SK-N-SH (cell line): ENCODE data around the gene PRKN. TPM values are rescaled to one million over a fixed set of nuclear protein-coding genes. Genes with fewer than 3 reads are reported as not detected.

Experiments used
- CTCF ChIA-PET: fragments of 300-600, 350-600 bp; formaldehyde crosslinking; extraction: SDS; loops from one replicate; lab custom pipeline; 2021; lab: Yijun Ruan, JAX
- POLR2A ChIA-PET: fragments of 350-600 bp; sonication (Branson Sonifier 250); formaldehyde crosslinking; extraction: SDS; loops from one replicate; lab custom pipeline; 2020; ENCODE audit warnings: antibody characterized with exemption, inconsistent platforms; lab: Yijun Ruan, JAX
- DNase-seq: peaks from one replicate; pipeline ENCODE4 v3.0.0; 2012
- H2AFZ ChIP-seq: fragments of 200-600 bp; sonication (generic); 2 replicates; pipeline ENCODE4 v1.8.1; 2016; ENCODE audit warnings: antibody characterized with exemption, mild to moderate bottlenecking, low read depth
- H3F3A ChIP-seq: fragments of 200-600 bp; sonication (generic); replicated peaks from 2 replicates; pipeline ENCODE3; 2016; ENCODE audit warnings: antibody characterized with exemption, mild to moderate bottlenecking; ENCODE audit not compliant: insufficient read depth
- H3K27ac ChIP-seq, 2 experiments: fragments of 200-500 bp in 1 of 2; fragments of 200-600 bp in 1 of 2; sonication (Bioruptor generic) in 1 of 2; sonication (generic), shearing (Covaris generic) in 1 of 2; 2 replicates each; pipeline versions ENCODE4 v1.5.1 to v1.6.1; 2014 to 2016; ENCODE audit warnings: low read depth in 2 of 2, inconsistent platforms in 1 of 2, low read length in 1 of 2, mild to moderate bottlenecking in 1 of 2, mixed read lengths in 1 of 2
- H3K27me3 ChIP-seq: fragments of 200-600 bp; sonication (generic), shearing (Covaris generic); 2 replicates; pipeline ENCODE4 v1.6.1; 2016; ENCODE audit warnings: mixed run types; ENCODE audit not compliant: insufficient read depth
- H3K36me3 ChIP-seq, 2 experiments: fragments of 200-500 bp in 1 of 2; fragments of 200-600 bp in 1 of 2; sonication (Bioruptor generic) in 1 of 2; sonication (generic) in 1 of 2; replicated peaks in 1 of 2; 2 replicates each; pipeline versions ENCODE3 to v1.5.1; 2014 to 2016; ENCODE audit warnings: low read length in 1 of 2, mild to moderate bottlenecking in 1 of 2; ENCODE audit not compliant: insufficient read depth in 2 of 2, control insufficient read depth in 1 of 2
- H3K4me1 ChIP-seq, 2 experiments: fragments of 200-500 bp in 1 of 2; fragments of 200-600 bp in 1 of 2; sonication (Bioruptor generic) in 1 of 2; sonication (generic), shearing (Covaris generic) in 1 of 2; 2 replicates each; pipeline versions ENCODE4 v1.5.1 to v1.6.1; 2014 to 2016; ENCODE audit warnings: low read depth in 1 of 2, low read length in 1 of 2, mixed run types in 1 of 2; ENCODE audit not compliant: insufficient read depth in 2 of 2, control insufficient read depth in 1 of 2
- H3K4me2 ChIP-seq: fragments of 200-600 bp; sonication (generic), shearing (Covaris generic); 2 replicates; pipeline ENCODE4 v1.6.1; 2017; ENCODE audit warnings: mixed run types
- H3K4me3 ChIP-seq, 2 experiments: fragments of 200-500 bp in 1 of 2; fragments of 200-600 bp in 1 of 2; sonication (Bioruptor generic) in 1 of 2; sonication (generic), shearing (Covaris generic) in 1 of 2; 2 replicates each; pipeline versions ENCODE4 v1.5.1 to v1.8.1; 2014 to 2016; ENCODE audit warnings: low read depth in 2 of 2, inconsistent platforms in 1 of 2, low read length in 1 of 2, mild to moderate bottlenecking in 1 of 2, mixed read lengths in 1 of 2, moderate library complexity in 1 of 2
- H3K79me2 ChIP-seq: fragments of 200-600 bp; sonication (generic); 2 replicates; pipeline ENCODE4 v1.8.1; 2017; ENCODE audit warnings: mild to moderate bottlenecking; ENCODE audit not compliant: insufficient read depth
- H3K9ac ChIP-seq: fragments of 200-600 bp; sonication (generic); 2 replicates; pipeline ENCODE4 v1.6.1; 2017; ENCODE audit warnings: mixed run types
- H3K9me2 ChIP-seq: fragments of 200-600 bp; sonication (generic); 2 replicates; pipeline ENCODE4 v1.6.1; 2017; ENCODE audit warnings: mixed run types
- H3K9me3 ChIP-seq: fragments of 200-600 bp; sonication (generic); 2 replicates; pipeline ENCODE4 v1.6.1; 2017; ENCODE audit warnings: mixed run types, mild to moderate bottlenecking, moderate library complexity
- H4K20me1 ChIP-seq: fragments of 200-600 bp; sonication (generic); 2 replicates; pipeline ENCODE4 v1.6.1; 2017; ENCODE audit warnings: mild to moderate bottlenecking, mixed run types; ENCODE audit not compliant: insufficient read depth
- CHD2 ChIP-seq: fragments of 150-350 bp; IDR thresholded peaks from 2 replicates; pipeline ENCODE4 v1.6.1; 2018; ENCODE audit warnings: low read length; ENCODE audit not compliant: partially characterized antibody
- FOSL2 ChIP-seq: IDR thresholded peaks from 2 replicates; pipeline ENCODE4 v1.4.0; 2012; ENCODE audit warnings: low read depth, mild to moderate bottlenecking, moderate library complexity, borderline replicate concordance
- GATA2 ChIP-seq: sonication (generic); formaldehyde crosslinking; IDR thresholded peaks from 2 replicates; pipeline ENCODE4 v1.5.0; 2020; ENCODE audit warnings: mild to moderate bottlenecking, missing genetic modification reagents
- JUND ChIP-seq: IDR thresholded peaks from 2 replicates; pipeline ENCODE4 v1.4.0; 2012
- MEF2A ChIP-seq: IDR thresholded peaks from 2 replicates; pipeline ENCODE4 v1.4.0; 2012; ENCODE audit warnings: low read depth, borderline replicate concordance
- MXI1 ChIP-seq: IDR thresholded peaks from 2 replicates; pipeline ENCODE4 v1.6.1; 2012; ENCODE audit warnings: mild to moderate bottlenecking, low read depth, low read length, improper control_type of control experiment
- NFIC ChIP-seq: IDR thresholded peaks from 2 replicates; pipeline ENCODE4 v1.4.0; 2012; ENCODE audit warnings: borderline replicate concordance
- RAD21 ChIP-seq: IDR thresholded peaks from 2 replicates; pipeline ENCODE4 v1.6.1; 2012; ENCODE audit warnings: mild to moderate bottlenecking, low read length
- RCOR1 ChIP-seq: fragments of 150-350 bp; IDR thresholded peaks from 2 replicates; pipeline ENCODE4 v1.6.1; 2017; ENCODE audit warnings: antibody characterized with exemption, low read length
- RFX5 ChIP-seq: IDR thresholded peaks from 2 replicates; pipeline ENCODE4 v1.6.1; 2012; ENCODE audit warnings: mild to moderate bottlenecking, improper control_type of control experiment, low read length
- SIN3A ChIP-seq: IDR thresholded peaks from 2 replicates; pipeline ENCODE4 v1.6.1; 2012; ENCODE audit warnings: low read depth, mild to moderate bottlenecking, low read length, moderate library complexity, borderline replicate concordance
- TCF12 ChIP-seq: IDR thresholded peaks from 2 replicates; pipeline ENCODE4 v1.4.0; 2012
- TEAD4 ChIP-seq: IDR thresholded peaks from 2 replicates; pipeline ENCODE4 v1.4.0; 2012; ENCODE audit warnings: mild to moderate bottlenecking, borderline replicate concordance; ENCODE audit not compliant: insufficient read depth
- WGBS: methylation state at CpG from one replicate; pipeline ENCODE4 v1.1.6; 2017; ENCODE audit warnings: low lambda C conversion rate; 5-methylcytosine and 5-hydroxymethylcytosine counted together
- polyA plus RNA-seq, 3 experiments: library from polyadenylated mRNA; depleted of rRNA; stranded (reverse); fragments of >200 nt; gene quantifications; 2 replicates each; pipeline ENCODE4 v1.2.3, GENCODE V29; 2012
- TF ChIP-seq, protein P1 (sequence below): fragments of 200-600 bp; sonication (generic); IDR thresholded peaks from 2 replicates; pipeline ENCODE4 v1.6.1; 2017; ENCODE audit warnings: antibody characterized with exemption, mild to moderate bottlenecking, moderate library complexity

The PRKN gene
- polyA plus RNA-seq, 1 of the 3 experiments (the other 2 are of a cell fraction), result 0.76 TPM

DNA sequence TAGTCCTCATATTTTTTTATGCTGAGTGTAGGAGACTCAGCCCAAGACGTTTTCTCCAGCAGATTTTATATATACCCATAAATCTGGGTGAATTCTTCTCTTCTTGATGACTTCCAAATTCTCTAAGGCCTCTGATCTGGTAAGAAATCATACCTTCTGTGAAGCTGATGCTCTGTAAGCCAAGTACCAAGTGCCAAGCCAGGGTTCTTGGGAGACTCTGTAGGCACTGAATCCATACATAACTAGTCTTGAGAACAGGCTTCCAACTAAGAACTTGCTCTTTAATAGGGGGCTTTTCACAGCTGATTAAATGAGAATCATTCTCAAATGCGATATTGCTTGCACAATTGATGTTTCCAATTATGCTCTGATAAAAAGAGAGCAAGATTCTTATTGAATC lies 87.6 kb downstream of the PRKN start:
- no peak for DNase-seq
- Histone ChIP-seq H3K27ac (no peak overlapping the region), H2AFZ (no peak overlapping the region), H3K36me3 (no peaks in the 10 kb centered on the region), H3F3A (no peaks in the 10 kb centered on the region), H3K9me3 (no peaks in the 10 kb centered on the region), H3K27me3 (no peaks in the 10 kb centered on the region), H3K9me2 (no peaks in the 10 kb centered on the region), H3K4me2 (no peak overlapping the region), H4K20me1 (no peaks in the 10 kb centered on the region), H3K4me1 (no peaks in the 10 kb centered on the region; a peak in 1 of 4 replicates), H3K4me3 (no peak overlapping the region), H3K79me2 (no peaks in the 10 kb centered on the region), H3K9ac (no peak overlapping the region)
- POLR2A ChIA-PET, result no interaction called here
- WGBS, result 18% methylated on average over 2 of the region's 2 CpGs
- TF ChIP-seq, protein P1, sequence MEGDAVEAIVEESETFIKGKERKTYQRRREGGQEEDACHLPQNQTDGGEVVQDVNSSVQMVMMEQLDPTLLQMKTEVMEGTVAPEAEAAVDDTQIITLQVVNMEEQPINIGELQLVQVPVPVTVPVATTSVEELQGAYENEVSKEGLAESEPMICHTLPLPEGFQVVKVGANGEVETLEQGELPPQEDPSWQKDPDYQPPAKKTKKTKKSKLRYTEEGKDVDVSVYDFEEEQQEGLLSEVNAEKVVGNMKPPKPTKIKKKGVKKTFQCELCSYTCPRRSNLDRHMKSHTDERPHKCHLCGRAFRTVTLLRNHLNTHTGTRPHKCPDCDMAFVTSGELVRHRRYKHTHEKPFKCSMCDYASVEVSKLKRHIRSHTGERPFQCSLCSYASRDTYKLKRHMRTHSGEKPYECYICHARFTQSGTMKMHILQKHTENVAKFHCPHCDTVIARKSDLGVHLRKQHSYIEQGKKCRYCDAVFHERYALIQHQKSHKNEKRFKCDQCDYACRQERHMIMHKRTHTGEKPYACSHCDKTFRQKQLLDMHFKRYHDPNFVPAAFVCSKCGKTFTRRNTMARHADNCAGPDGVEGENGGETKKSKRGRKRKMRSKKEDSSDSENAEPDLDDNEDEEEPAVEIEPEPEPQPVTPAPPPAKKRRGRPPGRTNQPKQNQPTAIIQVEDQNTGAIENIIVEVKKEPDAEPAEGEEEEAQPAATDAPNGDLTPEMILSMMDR, result no peak
- no peak for TF ChIP-seq GATA2
- TF ChIP-seq TEAD4, result no peak
- TF ChIP-seq RFX5, result no peak
- no peak for TF ChIP-seq NFIC
- TF ChIP-seq MEF2A, result no peak
- CTCF ChIA-PET, result interaction anchor here (0.7 kb wide), 1 partner anchor 610 kb away, joined by 3 read pairs; no protein-coding TSS in a partner anchor

DNA sequence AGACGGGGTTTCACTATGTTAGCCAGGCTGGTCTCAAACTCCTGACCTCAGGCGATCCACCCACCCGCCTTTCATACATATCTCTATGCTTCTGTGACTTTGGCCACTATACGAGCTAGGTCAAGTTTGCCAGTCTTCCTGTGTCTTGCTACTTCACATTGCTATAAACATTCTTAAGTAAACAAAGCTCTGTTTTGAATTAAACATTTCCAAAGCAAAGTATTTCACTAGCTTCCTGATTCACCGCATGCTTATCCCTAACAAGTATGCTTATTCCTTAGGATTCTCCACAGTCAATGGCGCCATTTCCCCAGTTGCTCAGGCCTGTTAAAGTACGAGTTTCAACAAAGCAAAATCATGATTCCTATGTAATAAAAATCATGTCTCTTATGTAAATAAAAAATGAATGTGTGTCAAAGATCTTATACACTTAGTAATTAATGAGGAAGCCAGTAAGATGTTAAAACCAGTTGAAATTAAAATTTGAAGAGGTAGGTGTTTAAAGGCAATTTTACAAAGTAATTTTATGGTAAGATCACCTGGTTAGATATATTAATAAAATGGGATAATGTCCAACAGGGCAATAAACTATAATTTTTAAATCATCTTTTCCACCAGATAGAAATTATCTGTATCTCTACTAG lies 88.5 kb downstream of the PRKN start:
- Histone ChIP-seq H3K9me3 (no peaks in the 10 kb centered on the region), H3F3A (no peaks in the 10 kb centered on the region), H3K4me1 (no peaks in the 10 kb centered on the region; a peak in 1 of 4 replicates), H2AFZ (no peak overlapping the region), H3K27ac (no peak overlapping the region), H3K4me3 (no peak overlapping the region), H3K4me2 (no peak overlapping the region), H3K9ac (no peak overlapping the region), H3K27me3 (no peaks in the 10 kb centered on the region), H4K20me1 (no peaks in the 10 kb centered on the region), H3K79me2 (no peaks in the 10 kb centered on the region), H3K9me2 (no peaks in the 10 kb centered on the region), H3K36me3 (no peaks in the 10 kb centered on the region)
- 62% methylated on average over 7 of the region's 7 CpGs for WGBS
- CTCF ChIA-PET, result interaction anchor here (0.7 kb wide), 1 partner anchor 9 kb away, joined by 4 read pairs; no protein-coding TSS in a partner anchor
- TF ChIP-seq SIN3A (no peak), FOSL2 (no peak)
- POLR2A ChIA-PET, result no interaction called here
- DNase-seq, result no peak

DNA sequence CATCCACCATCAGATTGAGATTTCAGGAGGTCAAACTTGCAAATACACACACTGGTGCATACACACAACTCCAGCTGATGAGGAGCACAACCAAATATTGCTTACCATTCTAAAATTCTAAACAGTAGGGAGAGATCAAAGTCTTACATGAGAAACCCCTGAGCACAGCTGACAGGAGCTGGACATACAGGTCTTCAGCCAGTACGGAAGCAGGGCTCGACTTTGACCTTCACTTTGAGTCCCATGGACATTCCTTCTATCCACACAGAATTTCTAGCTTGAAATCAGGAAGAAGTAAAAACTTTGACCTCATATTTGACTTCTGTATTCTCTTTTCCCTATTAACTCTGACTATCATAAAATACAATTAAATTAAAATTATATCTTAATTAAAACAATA lies 90.2 kb downstream of the PRKN start:
- no peak overlapping the region for H3K4me3 ChIP-seq
- H3K9me3 ChIP-seq, result no peaks in the 10 kb centered on the region; the same call in 1 of the 2 replicates
- 62% methylated on average over 2 of the region's 2 CpGs for WGBS
- H3K27me3 ChIP-seq, result no peaks in the 10 kb centered on the region
- no peak for DNase-seq
- no peak overlapping the region for H3K9ac ChIP-seq
- POLR2A ChIA-PET, result no interaction called here
- H3K4me1 ChIP-seq, result no peaks in the 10 kb centered on the region
- CTCF ChIA-PET, result no interaction called here
- H3F3A ChIP-seq, result no peaks in the 10 kb centered on the region
- H3K27ac ChIP-seq, result no peak overlapping the region
- no peaks in the 10 kb centered on the region for H3K36me3 ChIP-seq
- no peak overlapping the region for H3K4me2 ChIP-seq
- no peaks in the 10 kb centered on the region for H4K20me1 ChIP-seq
- no peaks in the 10 kb centered on the region for H3K79me2 ChIP-seq
- TF ChIP-seq RAD21 (no peak), TEAD4 (no peak), RCOR1 (no peak), TCF12 (no peak), JUND (no peak), GATA2 (no peak), RFX5 (no peak), MXI1 (no peak), CHD2 (no peak)
- TF ChIP-seq, protein P1, result no peak
- no peaks in the 10 kb centered on the region for H3K9me2 ChIP-seq
- no peak overlapping the region for H2AFZ ChIP-seq
